GM12878 (cell line): Measurements from ENCODE around the gene PGGT1B. TPM values are rescaled to one million over a fixed set of nuclear protein-coding genes. Genes with fewer than 3 reads are reported as not detected.

Experiments
- BCLAF1 ChIP-seq: fragments of 450-650 bp; IDR thresholded peaks from 2 replicates; pipeline ENCODE4 v1.6.1; 2017; ENCODE audit warnings: antibody characterized with exemption, mild to moderate bottlenecking, moderate library complexity
- CBFB ChIP-seq: IDR thresholded peaks from 2 replicates; pipeline ENCODE4 v1.6.1; 2016; ENCODE audit warnings: antibody characterized with exemption, low read depth
- CBX3 ChIP-seq: fragments of 200-600 bp; sonication (generic); IDR thresholded peaks from 2 replicates; pipeline ENCODE4 v1.6.1; 2016; ENCODE audit warnings: low read depth, borderline replicate concordance
- CREM ChIP-seq: IDR thresholded peaks from 2 replicates; pipeline ENCODE4 v1.6.1; 2014; ENCODE audit warnings: antibody characterized with exemption, low read depth
- FOXM1 ChIP-seq: IDR thresholded peaks from 2 replicates; pipeline ENCODE4 v1.6.1; 2012; ENCODE audit warnings: low read depth, mild to moderate bottlenecking, inconsistent platforms, low read length, moderate library complexity
- HDAC6 ChIP-seq: fragments of 200-600 bp; sonication (generic); IDR thresholded peaks from one replicate; pipeline ENCODE4 v1.8.0; 2017; ENCODE audit warnings: antibody characterized with exemption; ENCODE audit not compliant: unreplicated experiment
- IKZF2 ChIP-seq, 2 experiments: fragments of 450-650 bp; IDR thresholded peaks; 2 replicates each; pipeline ENCODE4 v1.6.1; 2017; ENCODE audit warnings: mild to moderate bottlenecking in 2 of 2, moderate library complexity in 2 of 2
- IRF3 ChIP-seq: fragments of 450-650 bp; IDR thresholded peaks from 2 replicates; pipeline ENCODE4 v1.6.1; 2014; ENCODE audit warnings: mild to moderate bottlenecking
- MAX ChIP-seq: IDR thresholded peaks from 2 replicates; pipeline ENCODE4 v1.6.1; 2012; ENCODE audit warnings: low read depth, low read length, improper control_type of control experiment
- MTA2 ChIP-seq: fragments of 450-650 bp; IDR thresholded peaks from 2 replicates; pipeline ENCODE4 v1.6.1; 2016; ENCODE audit warnings: low read depth, mild to moderate bottlenecking, moderate library complexity
- MXI1 ChIP-seq: fragments of 150-350 bp; IDR thresholded peaks from 2 replicates; pipeline ENCODE4 v1.6.1; 2011; ENCODE audit warnings: low read depth, mild to moderate bottlenecking, inconsistent platforms, low read length, improper control_type of control experiment
- NFXL1 ChIP-seq: fragments of 450-650 bp; IDR thresholded peaks from 2 replicates; pipeline ENCODE4 v1.6.1; 2017; ENCODE audit warnings: antibody characterized with exemption, mild to moderate bottlenecking, borderline replicate concordance
- NFYB ChIP-seq: IDR thresholded peaks from 2 replicates; pipeline ENCODE4 v1.6.1; 2011; ENCODE audit warnings: low read depth, mild to moderate bottlenecking, low read length, improper control_type of control experiment, moderate library complexity; ENCODE audit not compliant: insufficient read depth
- NR2C1 ChIP-seq: fragments of 450-650 bp; IDR thresholded peaks from 2 replicates; pipeline ENCODE4 v1.6.1; 2017; ENCODE audit warnings: antibody characterized with exemption, mild to moderate bottlenecking, moderate library complexity
- NR2C2 ChIP-seq: IDR thresholded peaks from 2 replicates; pipeline ENCODE4 v1.6.1; 2011; ENCODE audit warnings: borderline replicate concordance, low read depth; ENCODE audit not compliant: control insufficient read depth, insufficient read length
- PML ChIP-seq: IDR thresholded peaks from 2 replicates; pipeline ENCODE4 v1.6.1; 2012; ENCODE audit warnings: low read length, inconsistent platforms
- POLR2AphosphoS5 ChIP-seq: IDR thresholded peaks from 2 replicates; pipeline ENCODE4 v1.6.1; 2011; ENCODE audit warnings: mild to moderate bottlenecking, low read length, inconsistent platforms
- RAD51 ChIP-seq: fragments of 450-650 bp; IDR thresholded peaks from 2 replicates; pipeline ENCODE4 v1.6.1; 2016; ENCODE audit warnings: moderate library complexity, mild to moderate bottlenecking, inconsistent platforms
- RFX5 ChIP-seq: IDR thresholded peaks from 2 replicates; pipeline ENCODE4 v1.6.1; 2011; ENCODE audit warnings: low read depth, low read length, improper control_type of control experiment
- SMAD5 ChIP-seq: IDR thresholded peaks from 2 replicates; pipeline ENCODE4 v1.6.1; 2016; ENCODE audit warnings: antibody characterized with exemption, low read depth
- SREBF1 ChIP-seq: IDR thresholded peaks from 2 replicates; pipeline ENCODE4 v1.6.1; 2012; ENCODE audit warnings: mild to moderate bottlenecking, low read length
- SRF ChIP-seq, 2 experiments: IDR thresholded peaks; 2 replicates each; pipeline ENCODE4 v1.6.1; 2011; ENCODE audit warnings: low read depth in 2 of 2, low read length in 2 of 2, mild to moderate bottlenecking in 1 of 2, moderate library complexity in 1 of 2
- WRNIP1 ChIP-seq: IDR thresholded peaks from 2 replicates; pipeline ENCODE4 v1.6.1; 2011; ENCODE audit warnings: low read depth, low read length, improper control_type of control experiment, borderline replicate concordance
- ZBTB11 ChIP-seq: fragments of 450-650 bp; formaldehyde crosslinking; IDR thresholded peaks from 2 replicates; pipeline ENCODE4 v1.5.0; 2022; ENCODE audit warnings: mild to moderate bottlenecking, missing genetic modification characterization
- polyA plus RNA-seq, 11 experiments: library from polyadenylated mRNA; depleted of rRNA in 4 of 11; unstranded in 6 of 11; stranded (reverse) in 5 of 11; fragments of >200 nt; fragmentation: Nextera tagmentation in 4 of 11; fragmentation: Illumina TruSeq in 1 of 11; extraction: Ambion mirVana in 4 of 11; extraction: Trizol in 1 of 11; gene quantifications; 1 replicate in 1 of 11; 2 replicates in 10 of 11; pipeline versions ENCODE4 v1.2.1 to v1.2.3, GENCODE V29; 2011 to 2016; ENCODE audit warnings: inconsistent platforms in 2 of 11, missing spikeins in 2 of 11, low read depth in 1 of 11
- total RNA-seq, 4 experiments: library from RNA; depleted of rRNA in 3 of 4; stranded (reverse); fragments of >200 nt in 3 of 4; fragmentation: Illumina TruSeq in 1 of 4; extraction: Trizol in 1 of 4; gene quantifications; 2 replicates each; pipeline versions ENCODE4 v1.2.1 to v1.2.3, GENCODE V29; 2013 to 2021

Gene PGGT1B
- total and polyA plus RNA-seq, 10 of the 15 experiments (the other 5 are each of a cell fraction or from before 2014, with no cell fraction given) = 5.0 to 38.4 (median 13.9) TPM

- TF ChIP-seq FOXM1 (0 out of 2 replicates have a peak, but pooled peaks have one; percentile 25), CREM (peak; percentile 92), PML (no peak; the same call in 1 of the 2 replicates), CBFB (peak; percentile 69; the same call in 1 of the 2 replicates), ZBTB11 (CRISPR knock-in tag) (peak; percentile 64), NR2C2 (peak; percentile 78), NFXL1 (no peak), MXI1 (no peak), MTA2 (peak; percentile 80; the same call in 1 of the 2 replicates), POLR2AphosphoS5 (peak; percentile 88), SREBF1 (no peak), RAD51 (no peak), NR2C1 (peak; percentile 97), HDAC6 (no peak), SMAD5 (peak; percentile 59; the same call in 1 of the 2 replicates), CBX3 (no peak), BCLAF1 (no peak), WRNIP1 (no peak), NFYB (no peak), IRF3 (no peak), SRF (IDR thresholded peaks at IDR 0.05; ENCODE audit: low read depth in 2 of 2, low read length in 2 of 2) (0 out of 4 replicates have a peak, but pooled peaks of 1 of the 2 experiments have one; percentile 17), MAX (no peak), RFX5 (no peak), IKZF2 (IDR thresholded peaks at IDR 0.05) (peak; percentile 87 to 88)
Observed at GRCh38 chr5:115262321-115263077, at the start of gene PGGT1B (continued).
